HG03103 (cell line): ENCODE measurements around the gene CDH4.

ENCODE experiments used
- ATAC-seq: cut with Tn5 transposase; IDR thresholded peaks from one replicate; pipeline ENCODE4 v1.9.1; 2021; ENCODE audit warnings: low read depth; ENCODE audit not compliant: unreplicated experiment

The CDH4 gene

DNA sequence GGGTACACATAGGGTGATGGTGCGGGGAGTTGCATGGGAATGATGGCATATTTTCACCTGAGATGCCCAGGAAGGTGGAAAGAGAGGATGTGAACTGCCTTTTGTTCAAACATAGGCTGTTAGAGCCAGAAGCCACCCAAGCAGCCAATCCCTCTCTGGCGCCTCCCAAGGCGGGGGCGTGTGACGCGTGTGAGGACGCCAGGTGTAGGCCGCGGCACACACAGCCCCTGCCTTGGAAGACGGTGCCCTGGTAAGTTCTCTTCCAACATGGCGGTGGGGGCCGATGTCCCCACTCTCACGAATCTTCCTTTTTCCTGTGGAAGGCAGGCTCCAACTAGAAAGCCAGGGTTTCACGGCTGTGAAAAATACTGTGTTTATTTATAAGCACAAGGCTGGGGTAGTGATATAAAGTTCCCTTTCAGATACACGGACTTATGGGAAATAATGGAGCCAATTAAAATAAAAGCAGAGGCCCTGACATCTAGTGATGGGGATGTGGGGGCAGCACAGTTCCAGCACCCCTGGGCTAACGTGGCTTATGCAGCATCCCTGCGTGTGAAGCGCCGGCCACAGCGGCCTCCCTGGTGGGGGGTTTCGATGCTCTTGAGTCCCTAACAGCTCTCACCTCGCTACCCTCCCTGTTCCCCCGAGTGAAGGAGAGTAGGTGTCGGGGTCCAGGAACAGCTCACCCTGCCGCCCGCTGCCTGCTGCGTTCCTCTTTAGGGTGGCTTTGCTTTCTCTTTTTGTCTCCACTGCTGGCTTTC lies 28.3 kb downstream of the CDH4 start:
- no peak for ATAC-seq

DNA sequence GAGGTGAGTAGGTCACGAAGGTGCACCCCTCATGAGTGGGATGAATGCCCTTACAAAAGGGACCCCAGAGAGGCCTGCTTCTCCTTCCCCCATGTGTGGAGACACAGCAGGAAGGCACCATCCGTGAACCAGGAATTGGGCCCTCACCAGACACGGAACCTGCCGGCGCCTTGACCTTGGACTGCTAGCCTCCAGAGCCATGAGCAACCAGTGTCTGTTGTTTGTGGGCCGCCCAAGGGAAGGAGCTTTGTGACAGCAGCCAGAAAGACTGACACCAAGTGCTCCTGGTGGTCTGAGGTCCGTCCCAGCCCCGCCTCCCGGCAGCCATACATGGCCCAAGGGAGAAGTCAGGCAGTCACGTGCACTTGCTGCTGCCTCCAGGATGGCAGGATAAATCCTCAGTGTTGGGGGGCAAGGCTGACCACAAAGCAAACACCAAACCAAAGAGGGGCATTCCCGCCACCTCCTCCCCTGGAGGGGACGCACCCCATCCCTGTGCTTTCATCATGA lies 29.3 kb downstream of the CDH4 start:
- no peak for ATAC-seq

GRCh38 chr20:61284752-61285151 lies 32.7 kb downstream of the CDH4 start:
- no peak for ATAC-seq

GRCh38 chr20:61285152-61285645 lies 33.1 kb downstream of the CDH4 start:
- ATAC-seq: no peak

DNA sequence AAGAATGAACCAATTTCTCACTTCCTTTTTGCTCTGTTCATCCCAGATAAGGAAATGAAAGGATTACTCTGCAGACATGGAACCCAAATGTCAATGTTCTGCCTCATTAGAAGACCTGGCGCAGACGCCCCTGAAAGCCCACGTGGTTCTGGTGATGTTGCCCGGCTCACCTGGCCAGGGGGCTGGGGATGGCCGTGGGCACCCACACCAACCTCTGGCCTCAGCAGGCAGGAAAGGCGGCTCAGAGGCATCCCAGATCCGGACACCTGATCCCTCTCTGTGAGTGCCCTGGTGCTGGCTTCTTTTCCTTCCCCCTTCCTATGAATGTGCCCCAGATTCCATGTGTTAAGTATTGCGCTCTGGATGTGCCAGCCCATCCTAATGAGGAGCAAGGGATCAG lies 33.6 kb downstream of the CDH4 start:
- no peak for ATAC-seq

DNA sequence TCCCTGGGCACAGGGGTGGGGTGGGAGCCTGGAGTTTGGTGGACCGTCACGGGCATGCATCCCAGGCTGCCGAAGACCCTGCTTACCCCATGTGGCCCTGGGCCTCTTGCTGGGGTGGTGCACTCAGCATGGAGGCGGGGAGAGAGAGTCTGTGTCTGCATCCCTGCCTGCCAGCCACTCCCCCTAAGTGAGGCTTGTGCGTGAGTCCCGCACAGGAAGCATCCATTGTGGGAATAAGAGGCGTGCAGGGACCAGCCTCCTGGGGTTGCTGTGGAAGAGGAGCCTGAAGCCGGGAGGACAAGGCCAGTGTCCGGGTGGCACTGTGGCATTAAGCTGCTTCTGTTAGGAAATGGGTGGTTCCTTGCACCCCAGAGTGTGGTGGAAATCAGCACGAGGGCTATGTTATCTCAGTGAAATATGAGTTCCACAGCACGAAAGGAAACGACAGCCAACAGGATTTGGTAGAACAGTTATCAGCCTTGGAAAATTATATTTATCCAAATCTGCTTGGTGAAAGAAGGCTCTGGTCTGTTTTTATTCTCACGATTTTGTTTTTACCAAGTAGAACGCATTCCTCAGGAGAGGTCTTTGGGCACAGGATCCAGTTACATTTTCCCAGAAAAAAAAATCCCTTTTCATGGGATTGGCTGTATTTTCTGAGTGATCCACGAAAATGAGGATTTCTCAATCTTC lies 35.7 kb downstream of the CDH4 start:
- ATAC-seq: no peak

GRCh38 chr20:61288331-61288784 lies 36.3 kb downstream of the CDH4 start:
- no peak for ATAC-seq

DNA sequence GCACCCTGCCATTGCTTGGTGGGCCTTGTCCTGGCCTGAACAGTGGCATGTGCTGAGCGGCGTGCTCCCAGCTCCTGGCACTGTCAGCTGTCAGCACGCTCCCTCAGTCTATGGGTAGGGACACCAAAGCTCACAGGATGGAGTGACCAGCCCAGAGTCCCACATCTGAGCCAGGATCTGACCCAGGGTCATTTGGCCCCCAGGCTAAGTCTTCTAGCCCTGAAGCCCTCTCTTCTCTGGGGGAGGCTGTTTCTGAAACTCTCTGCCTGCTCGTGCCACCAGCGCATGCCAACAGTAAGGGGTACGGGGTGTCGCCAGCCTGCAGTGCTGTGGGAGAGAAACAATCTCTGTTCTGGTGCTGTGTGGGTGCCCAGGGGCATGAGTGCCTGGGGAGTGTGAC lies 37.1 kb downstream of the CDH4 start:
- ATAC-seq: no peak

DNA sequence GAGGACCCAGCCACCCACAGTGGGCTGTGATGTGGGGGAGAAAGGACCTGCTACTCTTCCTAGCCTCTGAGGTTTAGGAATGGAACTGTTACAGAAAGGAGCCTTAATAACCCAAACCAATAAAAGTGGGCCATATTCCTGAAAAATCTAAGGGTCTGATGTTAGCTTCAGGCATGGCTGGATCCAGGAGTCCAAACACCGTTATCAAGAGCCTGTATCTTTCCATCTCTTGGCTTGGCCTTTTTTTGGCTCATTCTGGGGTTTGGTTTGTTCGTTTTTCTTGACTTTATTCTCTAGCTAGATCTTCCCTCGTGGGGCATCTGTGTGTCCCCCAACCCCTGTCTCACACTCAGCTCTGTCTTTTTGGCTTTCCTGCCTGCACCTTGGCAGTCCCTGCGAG lies 38.7 kb downstream of the CDH4 start:
- ATAC-seq: no peak

GRCh38 chr20:61291166-61291829 lies 39.2 kb downstream of the CDH4 start:
- ATAC-seq: no peak

- no peak for ATAC-seq
These were observed 40.3 kb downstream of the CDH4 start for GRCh38 chr20:61292391-61292790.

DNA sequence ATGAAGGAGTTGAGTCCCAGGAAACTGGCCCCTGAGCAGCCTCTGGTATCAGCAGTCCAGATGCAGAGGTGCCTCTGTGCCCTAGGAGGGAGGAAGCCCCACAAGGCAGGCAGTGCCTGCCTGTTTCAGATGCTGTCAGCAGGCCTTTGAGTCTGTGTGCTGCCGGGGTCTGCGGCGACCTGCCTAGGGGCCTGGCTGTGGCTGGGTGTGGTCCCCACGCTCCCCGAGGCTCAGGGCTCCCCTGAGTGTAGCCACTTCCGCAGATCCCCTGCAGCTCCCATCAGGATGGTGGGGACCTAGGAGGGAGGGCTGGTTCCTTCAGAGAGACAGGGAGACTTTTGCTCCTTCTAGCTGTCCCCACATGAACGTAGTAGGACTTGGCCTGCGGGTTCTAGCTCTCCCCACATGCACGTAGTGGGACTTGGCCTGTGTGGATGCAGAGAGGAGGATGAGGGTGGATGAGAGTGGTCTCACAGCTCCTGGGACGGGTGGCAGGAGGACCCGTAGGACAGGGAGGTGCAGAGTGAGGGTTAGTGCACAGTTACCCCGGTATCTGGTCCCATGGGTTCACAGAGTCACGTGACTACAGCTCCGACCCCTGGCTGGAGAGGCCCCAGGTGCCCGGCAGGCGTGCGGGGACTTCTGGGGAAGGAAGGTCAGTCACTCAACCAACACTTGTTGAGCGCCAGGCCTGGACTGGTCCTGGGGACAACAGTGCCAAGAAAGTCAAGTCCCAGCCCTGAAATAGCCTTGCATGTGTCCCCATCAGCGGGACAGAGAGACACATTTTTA lies 41.0 kb downstream of the CDH4 start:
- no peak for ATAC-seq

DNA sequence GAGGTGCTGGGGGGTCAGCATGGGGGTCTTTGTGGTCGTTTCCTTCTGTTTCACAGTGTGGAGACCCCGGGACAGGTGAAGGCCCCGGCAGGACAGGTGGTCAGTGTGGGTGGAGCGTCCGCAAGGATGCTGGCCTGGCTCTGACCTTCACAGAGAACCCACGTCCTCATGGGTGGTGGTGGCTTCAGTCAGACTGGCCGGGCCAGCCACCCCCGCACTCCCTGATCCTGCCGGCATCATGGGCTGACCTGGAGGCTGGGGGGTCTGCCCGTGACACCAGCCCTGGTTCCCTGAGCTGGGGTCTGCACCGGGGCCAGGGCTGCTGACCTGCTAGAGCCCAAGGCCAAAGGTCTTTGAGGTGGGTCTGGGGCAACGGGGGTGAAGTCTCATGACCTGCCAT lies 41.9 kb downstream of the CDH4 start:
- no peak for ATAC-seq

DNA sequence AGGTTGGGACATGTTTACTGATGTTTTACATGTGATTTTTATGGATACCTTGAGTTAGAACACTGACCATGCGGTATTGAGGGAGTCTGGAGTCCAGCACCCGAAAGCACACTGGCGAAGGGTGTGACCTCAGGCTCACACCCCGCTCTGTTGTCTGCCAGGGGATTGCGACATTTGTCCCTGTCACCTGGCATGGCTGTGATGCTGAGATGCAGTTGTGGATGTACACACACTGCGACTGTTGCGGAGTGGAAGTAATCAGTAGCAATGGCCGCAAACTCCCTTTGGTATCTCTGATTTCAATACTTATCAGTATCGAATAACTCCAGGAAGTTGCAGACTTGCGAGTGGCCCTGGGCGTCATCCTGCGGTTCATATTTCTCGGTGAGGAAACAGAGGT lies 43.2 kb downstream of the CDH4 start:
- no peak for ATAC-seq

DNA sequence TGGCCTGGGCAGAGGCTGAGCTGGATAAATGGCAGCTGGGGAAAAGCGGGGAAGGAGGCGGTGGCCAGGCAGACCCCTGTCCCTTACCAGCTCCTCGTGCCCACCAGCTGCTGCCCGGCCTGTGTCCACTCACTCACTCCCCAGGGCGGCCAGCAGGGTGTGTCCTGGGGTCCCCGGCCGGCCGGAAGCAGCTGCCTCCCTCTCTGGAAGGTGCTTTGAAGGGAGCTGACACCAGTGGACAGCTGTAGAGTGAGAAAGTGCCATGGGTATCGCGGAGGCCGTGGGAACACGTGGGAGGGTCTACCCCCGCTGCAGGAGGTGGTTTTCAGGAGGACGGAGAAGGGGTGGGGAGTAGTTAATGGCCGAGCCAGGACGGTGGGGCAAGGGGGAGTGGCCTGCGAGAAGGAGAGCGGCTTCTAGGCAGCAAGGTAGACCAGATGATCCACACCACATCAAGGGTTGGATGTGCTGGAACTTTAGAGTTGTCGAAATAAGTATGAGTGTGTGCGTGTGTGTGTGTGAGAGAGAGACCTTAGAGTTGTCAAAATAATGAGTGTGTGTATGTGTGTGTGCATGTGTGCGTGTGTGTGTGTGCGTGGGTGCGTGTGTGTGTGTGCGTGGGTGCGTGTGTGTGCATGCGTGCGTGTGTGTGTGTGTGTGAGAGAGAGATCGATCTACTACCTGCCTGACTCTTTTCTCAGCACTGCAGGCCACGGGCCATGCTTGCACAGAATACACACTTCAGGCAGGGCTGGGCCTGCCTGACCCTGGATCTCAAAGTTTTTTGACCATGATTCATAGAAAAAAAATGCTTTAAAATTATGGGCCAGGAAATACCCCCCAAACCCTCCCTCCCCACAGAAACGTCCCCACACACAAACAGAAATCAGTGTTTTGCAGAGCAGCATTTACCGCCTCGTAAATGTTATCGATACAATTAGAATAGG lies 43.9 kb downstream of the CDH4 start:
- no peak for ATAC-seq

- no peak for ATAC-seq
These were observed 44.6 kb downstream of the CDH4 start for GRCh38 chr20:61296629-61297019.

- ATAC-seq: no peak
These were observed 45.4 kb downstream of the CDH4 start for GRCh38 chr20:61297491-61297890.

DNA sequence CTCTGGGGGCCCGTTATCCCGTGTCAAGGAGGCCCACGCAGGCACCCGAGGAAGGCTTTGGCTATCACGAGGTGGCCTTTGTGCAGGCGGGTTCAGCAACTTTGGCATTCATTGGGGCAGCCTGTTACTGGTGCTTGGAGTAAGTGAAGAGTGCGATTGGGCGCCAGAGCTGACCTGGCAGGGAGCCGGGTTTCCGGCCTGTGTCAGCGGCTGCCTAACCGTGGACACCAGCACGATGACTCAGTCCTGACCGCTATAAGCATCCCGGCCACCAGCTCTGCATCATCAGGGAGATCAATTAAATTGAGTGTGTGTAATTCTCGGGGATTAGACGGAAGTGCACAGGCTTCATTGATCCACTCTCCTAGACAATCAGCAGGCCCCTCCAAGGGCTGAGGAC lies 45.9 kb downstream of the CDH4 start:
- no peak for ATAC-seq

GRCh38 chr20:61298661-61299060 lies 46.6 kb downstream of the CDH4 start:
- ATAC-seq: no peak
